Activated CD4-positive, alpha-beta T cell treated with anti-CD3 and anti-CD28 coated beads for 1 hour (primary cell): ENCODE results near the gene RPGR.
A peak's percentile ranks its signal among the peaks of the same experiment; 100 is the strongest.

Experiments used
- DNase-seq: peaks from one replicate; pipeline ENCODE4 v3.0.0-alpha.2; 2020

RPGR gene

GRCh38 chrX:38327007-38327774 is at the start of gene RPGR:
TSS of gene RPGR (minus strand) at chrX:38327509. CDS start at chrX:38327367, 142 bp downstream.
- peak; percentile 80 for DNase-seq

DNA sequence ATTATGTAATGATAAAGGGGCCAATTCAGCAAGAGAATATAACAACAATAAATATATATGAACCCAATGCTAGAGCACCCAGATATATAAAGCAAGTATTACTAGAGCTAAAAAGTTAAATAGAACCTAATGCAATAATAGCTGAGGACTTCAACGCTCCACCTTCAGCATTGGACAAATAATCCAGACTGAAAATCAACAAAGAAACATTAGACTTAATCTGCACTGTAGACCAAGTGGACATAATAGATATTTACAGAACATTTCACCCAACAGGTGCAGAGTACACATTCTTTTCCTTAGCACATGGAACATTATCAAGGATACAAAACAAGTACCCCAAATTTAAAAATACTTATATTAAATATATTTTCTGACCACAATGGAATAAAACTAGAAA is 49.4 kb upstream of the RPGR start:
- no peak for DNase-seq

GRCh38 chrX:38375891-38376290 is 48.6 kb upstream of the RPGR start:
- DNase-seq = no peak

- DNase-seq = no peak
Observed at GRCh38 chrX:38374431-38374830, 47.1 kb upstream of the RPGR start.

- no peak for DNase-seq
Observed at GRCh38 chrX:38371641-38372040, 44.3 kb upstream of the RPGR start.

DNA sequence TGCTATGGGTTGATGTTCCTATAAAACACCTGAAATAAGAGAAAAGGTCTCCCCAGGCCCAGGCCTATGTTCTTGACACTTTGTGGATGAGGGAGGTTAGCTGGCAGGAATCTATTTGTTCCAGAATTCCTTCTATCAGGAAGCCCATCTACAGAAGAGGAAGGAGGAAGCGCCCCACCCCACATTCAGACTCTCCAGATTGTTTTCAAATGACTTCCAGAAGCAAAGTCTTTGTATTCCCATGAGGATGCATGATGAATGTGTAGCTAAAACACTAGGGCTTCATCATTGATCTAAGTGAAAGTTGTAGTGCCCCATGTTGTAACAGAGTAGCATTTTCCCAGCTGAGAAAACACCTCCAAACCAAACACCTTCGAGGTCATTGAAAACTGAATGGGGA is 41.5 kb upstream of the RPGR start:
- no peak for DNase-seq

- no peak for DNase-seq
Observed at GRCh38 chrX:38365954-38366353, 38.6 kb upstream of the RPGR start.

DNA sequence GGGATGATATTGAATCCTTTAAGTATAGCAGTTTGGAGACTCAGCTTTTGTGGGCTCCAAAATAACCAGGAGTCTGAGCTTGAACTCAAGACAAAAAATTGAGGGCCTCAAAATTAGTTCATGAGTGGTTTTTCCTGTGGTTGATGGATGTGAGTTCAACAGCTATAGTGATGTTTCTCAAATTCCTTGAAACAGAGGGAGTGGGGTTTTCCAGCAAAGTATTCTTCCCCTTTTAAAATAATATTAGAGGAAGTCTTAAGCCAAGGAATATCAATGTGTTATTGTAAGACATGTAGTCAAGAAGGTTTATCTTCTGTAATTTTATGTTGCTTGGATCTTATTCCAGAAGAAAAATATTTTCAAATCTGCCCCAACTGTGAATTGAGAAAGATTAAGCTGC is 35.7 kb upstream of the RPGR start:
- no peak for DNase-seq

GRCh38 chrX:38357747-38358673 is 30.7 kb upstream of the RPGR start:
- DNase-seq = no peak

DNA sequence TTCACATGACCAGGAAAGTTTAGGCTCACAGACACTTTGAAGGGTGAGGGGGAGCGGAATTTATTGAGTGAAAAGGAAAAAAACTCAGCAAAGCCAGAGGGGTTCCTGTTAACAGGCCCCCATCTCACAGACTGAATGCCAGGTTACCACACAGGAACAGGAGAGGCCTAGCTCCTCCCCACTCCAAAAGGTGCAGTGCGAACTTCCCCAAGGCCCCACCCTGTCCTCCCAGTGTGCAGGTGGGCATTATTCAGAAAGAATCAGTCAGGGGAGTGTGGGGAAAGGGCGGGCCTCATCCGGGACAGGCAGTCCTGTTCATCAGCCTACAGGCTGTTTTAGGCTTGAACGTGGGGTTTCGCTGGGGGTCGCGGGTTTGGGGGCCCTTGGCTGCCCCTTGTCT is 29.1 kb upstream of the RPGR start:
- DNase-seq = no peak

GRCh38 chrX:38352362-38352761 is 25.1 kb upstream of the RPGR start, which contains the start of gene OTC:
TSS of gene OTC (plus strand) at chrX:38352604. CDS start at chrX:38352697, 93 bp downstream.
- no peak for DNase-seq

DNA sequence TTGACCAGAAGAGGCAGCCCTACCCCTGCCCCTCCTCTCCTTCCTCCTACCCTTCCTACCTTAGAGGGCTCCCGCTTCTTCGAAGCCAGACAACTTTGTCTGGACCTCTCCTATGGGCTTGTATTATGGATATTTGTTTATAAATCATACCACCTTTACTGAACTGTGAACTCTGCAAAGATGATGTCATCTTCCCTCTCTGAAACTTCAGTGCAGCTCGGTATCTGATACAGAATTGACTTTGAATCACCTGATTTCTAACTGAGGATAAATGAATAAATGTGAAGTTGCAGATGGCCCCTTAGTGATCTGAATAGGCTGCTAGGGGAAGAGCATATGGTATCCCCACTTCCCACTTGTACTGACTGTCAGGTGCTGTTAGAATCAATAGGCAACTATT is 24.0 kb upstream of the RPGR start:
- no peak for DNase-seq

DNA sequence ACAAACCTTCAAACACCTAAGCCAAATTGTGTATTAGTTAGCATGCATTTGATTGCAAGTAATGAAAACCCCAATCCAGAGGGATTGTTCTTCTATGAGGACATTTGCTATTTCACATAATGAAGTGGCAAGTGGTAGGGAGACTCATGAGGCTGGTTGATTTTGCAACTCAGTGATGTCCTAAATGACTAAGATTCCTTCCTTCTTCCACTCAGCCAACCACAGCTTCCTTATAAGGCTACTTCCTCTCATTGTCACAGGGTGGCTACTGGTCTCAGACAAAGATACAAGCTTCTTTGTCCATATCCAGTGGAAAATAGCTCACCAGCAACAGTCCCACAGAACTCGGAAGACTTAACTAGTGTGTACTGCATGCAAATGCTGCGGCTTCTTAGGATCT is 19.8 kb upstream of the RPGR start:
- DNase-seq = no peak

GRCh38 chrX:38346150-38346549 is 18.8 kb upstream of the RPGR start:
- DNase-seq = no peak

DNA sequence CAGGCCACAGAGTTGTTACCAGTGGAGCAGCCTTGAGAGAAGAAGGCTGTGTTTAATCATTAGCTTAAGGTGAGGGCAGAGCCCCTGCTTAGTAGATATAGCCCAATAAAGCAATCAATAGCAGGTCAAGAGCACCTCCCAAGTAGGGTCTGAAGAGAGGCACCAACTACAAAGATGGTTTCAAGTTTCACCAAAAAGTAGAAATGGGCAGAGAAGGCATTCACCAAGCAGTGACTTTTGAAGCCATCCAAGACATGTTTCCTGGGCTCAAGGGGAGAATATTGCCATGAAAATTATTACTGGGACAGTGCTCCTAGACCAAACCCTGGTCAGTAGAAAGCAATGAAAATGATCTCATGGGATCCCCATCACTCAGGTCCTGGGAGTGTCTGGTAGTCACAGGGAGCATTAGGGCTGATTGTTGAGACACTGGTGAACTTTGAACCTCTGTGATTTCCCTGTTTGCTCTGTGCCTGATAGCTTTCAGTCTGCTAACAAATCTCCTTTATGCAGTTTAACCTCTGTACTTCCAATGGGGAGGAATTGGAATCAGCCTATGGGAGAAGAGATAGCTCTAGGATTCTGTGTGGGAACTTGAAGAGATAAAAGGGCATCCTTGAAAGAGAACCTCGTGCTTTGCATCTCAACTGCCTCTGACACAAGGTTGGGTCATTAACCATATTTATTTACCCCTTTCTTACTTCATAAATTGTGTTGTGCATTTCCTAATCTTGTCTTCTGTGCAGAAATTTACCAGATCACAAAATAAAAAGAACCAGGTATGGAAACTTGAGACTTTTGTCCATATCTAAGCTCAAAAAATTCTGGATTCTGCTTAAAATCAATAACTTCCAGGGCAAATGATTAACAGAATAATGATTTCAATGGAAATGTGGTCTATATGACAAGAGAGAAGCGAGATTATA is 15.8 kb upstream of the RPGR start:
- no peak for DNase-seq

DNA sequence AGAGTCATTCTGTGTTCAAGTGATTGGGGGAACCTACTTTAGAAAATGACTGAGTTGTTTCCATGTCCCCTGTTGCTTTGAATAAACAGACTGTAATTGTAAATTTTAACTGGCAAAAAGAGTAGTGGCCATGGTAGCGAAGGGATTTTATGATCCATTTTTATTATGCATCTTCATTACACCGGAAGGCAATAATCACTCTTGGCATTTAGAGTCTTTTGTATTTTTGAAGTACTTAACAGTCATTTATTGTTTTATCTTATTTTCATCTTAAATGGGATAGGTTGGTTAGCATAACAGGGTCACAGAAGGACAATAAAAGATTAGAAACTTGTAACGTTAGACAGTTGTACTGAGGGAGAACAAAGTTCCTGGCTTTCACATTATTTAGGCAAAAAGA is 14.1 kb upstream of the RPGR start:
- DNase-seq = no peak

DNA sequence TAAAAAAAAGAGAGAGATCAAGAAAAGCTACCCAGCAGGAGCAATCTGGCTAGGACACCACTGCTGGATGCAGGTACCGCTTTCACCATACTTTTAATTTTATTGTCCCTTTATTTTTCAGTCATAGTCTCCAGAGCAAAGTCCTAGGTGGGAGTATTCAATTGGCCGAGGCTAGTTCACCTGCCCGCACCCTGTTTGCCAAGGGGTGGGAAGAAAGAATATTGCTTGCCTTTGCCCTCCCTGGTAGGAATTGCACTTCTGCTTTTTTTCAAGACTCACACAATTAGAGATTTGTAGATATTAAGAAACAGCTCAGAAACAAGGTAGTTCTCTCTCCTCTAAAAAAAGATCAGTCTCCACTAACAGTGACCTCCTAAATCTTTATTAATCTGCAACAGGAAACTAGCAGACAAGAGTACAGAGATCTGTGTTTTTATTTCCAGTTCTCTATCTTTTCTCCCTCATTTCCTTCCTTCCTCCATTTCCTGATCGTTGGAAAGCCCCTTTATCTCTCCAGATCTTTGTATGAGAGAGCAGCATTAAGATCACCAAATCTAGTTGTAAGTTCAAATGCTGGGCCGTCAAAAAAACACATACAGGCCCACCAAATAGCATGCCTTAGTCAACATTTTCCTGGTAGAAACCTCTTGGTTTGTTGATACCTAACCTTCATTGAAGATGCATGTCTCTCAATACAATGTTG is 9.4 kb upstream of the RPGR start:
- no peak for DNase-seq

DNA sequence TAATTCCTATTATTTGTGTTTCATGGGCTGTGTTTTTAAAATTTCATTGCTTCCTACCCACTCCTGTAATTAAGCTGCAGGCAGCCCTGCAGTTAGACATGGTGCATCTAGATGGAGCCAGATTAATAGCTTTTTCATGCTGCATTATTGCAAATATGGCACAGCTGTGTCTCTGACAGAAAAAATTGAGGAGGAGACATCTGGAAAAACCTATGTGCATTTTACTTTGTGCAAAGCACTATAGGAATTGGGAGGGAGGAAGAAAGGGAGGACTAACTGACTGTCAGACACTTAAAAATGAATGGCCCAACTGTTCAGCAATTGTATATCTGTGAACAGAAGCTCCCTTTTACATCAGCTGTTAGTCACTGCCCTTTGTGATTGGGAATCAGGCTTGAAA is 8.1 kb upstream of the RPGR start:
- no peak for DNase-seq

DNA sequence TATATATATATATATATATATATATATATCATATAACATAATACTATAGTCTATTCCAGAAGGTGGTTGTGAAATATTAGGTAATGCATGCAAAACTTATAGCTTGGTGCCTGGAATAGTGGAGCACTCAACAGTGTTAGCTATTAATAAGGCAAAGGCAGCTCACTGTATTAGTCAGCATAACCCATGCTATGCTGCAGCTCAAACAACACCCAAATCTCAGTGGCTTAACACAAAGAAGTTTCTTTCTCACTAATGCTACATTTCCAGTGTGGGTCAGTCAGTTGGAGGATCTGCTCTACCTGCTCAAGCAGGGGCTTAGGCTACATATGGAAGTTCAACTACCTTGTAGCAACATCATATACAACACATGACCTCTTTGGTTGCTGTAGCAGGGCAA is 5.2 kb upstream of the RPGR start:
- DNase-seq = no peak

GRCh38 chrX:38327775-38328081 is 419 bp upstream of the RPGR start:
- no peak for DNase-seq

GRCh38 chrX:38326086-38326485 is 1.2 kb downstream of the RPGR start:
- DNase-seq = no peak

- no peak for DNase-seq
Observed at GRCh38 chrX:38320819-38321218, 6.5 kb downstream of the RPGR start.

GRCh38 chrX:38318606-38319005 is 8.7 kb downstream of the RPGR start:
- no peak for DNase-seq
